KMS-11 (cell line): ENCODE data around the gene VSIR.

Source experiments
- H2AFZ ChIP-seq: fragments of 200-600 bp; sonication (generic); 2 replicates; pipeline ENCODE4 v1.6.1; 2016; ENCODE audit warnings: antibody characterized with exemption, mixed run types, low read depth
- H3K27ac ChIP-seq: fragments of 200-600 bp; sonication (generic); 2 replicates; pipeline ENCODE4 v1.6.1; 2016; ENCODE audit warnings: mild to moderate bottlenecking, mixed run types
- H3K27me3 ChIP-seq: fragments of 200-600 bp; sonication (generic); 2 replicates; pipeline ENCODE4 v1.6.1; 2017; ENCODE audit warnings: mild to moderate bottlenecking, low read depth, mixed run types, moderate library complexity; ENCODE audit not compliant: insufficient read depth
- H3K36me3 ChIP-seq: fragments of 200-600 bp; sonication (generic); 2 replicates; pipeline ENCODE4 v1.6.1; 2017; ENCODE audit warnings: mild to moderate bottlenecking, mixed run types; ENCODE audit not compliant: insufficient read depth
- H3K4me1 ChIP-seq: fragments of 200-600 bp; sonication (generic); 2 replicates; pipeline ENCODE4 v1.6.1; 2016; ENCODE audit warnings: mild to moderate bottlenecking, low read depth, mixed run types; ENCODE audit not compliant: poor library complexity, severe bottlenecking
- H3K4me2 ChIP-seq: fragments of 200-600 bp; sonication (generic); 2 replicates; pipeline ENCODE4 v1.7.0; 2016; ENCODE audit warnings: mild to moderate bottlenecking, mixed run types
- H3K4me3 ChIP-seq: fragments of 200-600 bp; sonication (generic); IDR thresholded peaks from 2 replicates; pipeline ENCODE4 v1.6.1; 2017; ENCODE audit warnings: low read depth, low read length, mixed read lengths; ENCODE audit not compliant: insufficient read depth
- H3K79me2 ChIP-seq: fragments of 200-600 bp; sonication (generic); 2 replicates; pipeline ENCODE4 v1.6.1; 2016; ENCODE audit warnings: low read depth, mixed run types; ENCODE audit not compliant: insufficient read depth
- H3K9ac ChIP-seq: fragments of 200-600 bp; sonication (generic); 2 replicates; pipeline ENCODE4 v1.6.1; 2016; ENCODE audit warnings: mild to moderate bottlenecking, mixed run types
- H4K20me1 ChIP-seq: fragments of 200-600 bp; sonication (generic); 2 replicates; pipeline ENCODE4 v1.6.1; 2016; ENCODE audit warnings: mild to moderate bottlenecking, mixed run types; ENCODE audit not compliant: insufficient read depth
- TF ChIP-seq, protein P1 (sequence below): fragments of 200-600 bp; sonication (generic); conservative IDR thresholded peaks from 2 replicates; pipeline ENCODE4 v1.6.1; 2017; ENCODE audit warnings: low read depth, mild to moderate bottlenecking, antibody characterized with exemption, low read length, moderate library complexity, mixed read lengths

VSIR gene

DNA sequence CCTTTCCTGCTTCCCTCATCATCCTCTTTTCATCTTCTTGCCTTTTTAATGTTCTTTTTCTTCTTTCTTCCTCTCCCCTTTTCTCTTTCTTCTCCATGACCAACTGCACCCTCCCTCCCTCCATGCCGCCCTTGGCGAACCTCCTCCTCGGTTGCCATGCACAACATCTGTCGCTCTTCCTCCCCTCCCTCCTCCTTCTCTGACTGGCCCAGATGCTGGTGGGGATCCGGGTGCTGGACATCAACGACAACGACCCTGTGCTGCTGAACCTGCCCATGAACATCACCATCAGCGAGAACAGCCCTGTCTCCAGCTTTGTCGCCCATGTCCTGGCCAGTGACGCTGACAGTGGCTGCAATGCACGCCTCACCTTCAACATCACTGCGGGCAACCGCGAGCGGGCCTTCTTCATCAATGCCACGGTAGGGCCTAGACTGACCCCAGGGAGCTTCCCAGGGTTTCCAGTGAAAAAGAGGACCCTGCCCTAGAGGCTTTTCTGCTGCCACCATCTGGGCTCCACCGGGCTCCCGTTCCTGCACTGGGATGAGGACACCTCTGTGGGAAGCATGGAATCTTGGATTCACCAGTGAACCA, 11.5 kb upstream of the VSIR start:
- Histone ChIP-seq H3K79me2 (no peaks in the 10 kb centered on the region), H3K36me3 (no peaks in the 10 kb centered on the region), H3K4me1 (no peaks in the 10 kb centered on the region), H3K27ac (no peak overlapping the region), H3K4me3 (no peak overlapping the region), H2AFZ (no peak overlapping the region), H3K4me2 (no peak overlapping the region), H4K20me1 (no peaks in the 10 kb centered on the region), H3K9ac (no peak overlapping the region), H3K27me3 (peaks cover 76% of the 10 kb centered on the region)
- TF ChIP-seq, protein P1, sequence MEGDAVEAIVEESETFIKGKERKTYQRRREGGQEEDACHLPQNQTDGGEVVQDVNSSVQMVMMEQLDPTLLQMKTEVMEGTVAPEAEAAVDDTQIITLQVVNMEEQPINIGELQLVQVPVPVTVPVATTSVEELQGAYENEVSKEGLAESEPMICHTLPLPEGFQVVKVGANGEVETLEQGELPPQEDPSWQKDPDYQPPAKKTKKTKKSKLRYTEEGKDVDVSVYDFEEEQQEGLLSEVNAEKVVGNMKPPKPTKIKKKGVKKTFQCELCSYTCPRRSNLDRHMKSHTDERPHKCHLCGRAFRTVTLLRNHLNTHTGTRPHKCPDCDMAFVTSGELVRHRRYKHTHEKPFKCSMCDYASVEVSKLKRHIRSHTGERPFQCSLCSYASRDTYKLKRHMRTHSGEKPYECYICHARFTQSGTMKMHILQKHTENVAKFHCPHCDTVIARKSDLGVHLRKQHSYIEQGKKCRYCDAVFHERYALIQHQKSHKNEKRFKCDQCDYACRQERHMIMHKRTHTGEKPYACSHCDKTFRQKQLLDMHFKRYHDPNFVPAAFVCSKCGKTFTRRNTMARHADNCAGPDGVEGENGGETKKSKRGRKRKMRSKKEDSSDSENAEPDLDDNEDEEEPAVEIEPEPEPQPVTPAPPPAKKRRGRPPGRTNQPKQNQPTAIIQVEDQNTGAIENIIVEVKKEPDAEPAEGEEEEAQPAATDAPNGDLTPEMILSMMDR = no peak

DNA sequence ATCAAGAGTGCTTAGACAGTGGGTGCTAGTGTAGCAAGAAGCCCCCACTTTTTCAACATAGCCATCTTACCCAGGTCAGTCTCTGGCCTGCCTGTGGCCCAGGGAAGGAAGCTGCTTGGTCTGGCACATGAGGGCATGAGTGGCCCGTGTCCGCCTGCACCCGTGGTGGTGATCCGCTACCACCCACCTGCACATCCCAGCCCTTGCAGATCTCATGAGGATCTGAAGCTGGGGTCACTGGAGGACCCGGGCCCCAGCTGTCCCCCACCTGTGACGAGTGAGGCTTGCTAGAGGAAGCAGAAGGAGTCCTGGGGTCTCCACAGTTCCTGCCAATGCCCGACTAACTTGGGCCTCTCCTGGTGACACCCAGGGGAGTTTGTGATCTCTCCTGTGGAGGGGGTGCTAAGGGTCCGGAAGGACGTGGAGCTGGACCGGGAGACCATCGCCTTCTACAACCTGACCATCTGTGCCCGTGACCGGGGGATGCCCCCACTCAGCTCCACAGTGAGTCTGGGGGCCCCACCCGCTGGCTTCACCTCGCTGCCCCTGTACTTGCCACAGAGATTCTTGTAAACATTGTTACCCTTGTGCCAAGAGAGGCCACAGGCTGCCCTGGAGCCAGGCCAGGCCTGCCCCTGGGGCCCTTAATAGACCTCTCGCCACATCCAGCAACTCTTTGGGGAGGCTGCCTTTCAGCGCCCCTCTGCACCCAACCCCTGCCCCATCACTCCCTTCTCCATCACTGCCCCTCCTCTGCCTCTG, 10.8 kb upstream of the VSIR start:
- H3K4me1 ChIP-seq = no peaks in the 10 kb centered on the region

DNA sequence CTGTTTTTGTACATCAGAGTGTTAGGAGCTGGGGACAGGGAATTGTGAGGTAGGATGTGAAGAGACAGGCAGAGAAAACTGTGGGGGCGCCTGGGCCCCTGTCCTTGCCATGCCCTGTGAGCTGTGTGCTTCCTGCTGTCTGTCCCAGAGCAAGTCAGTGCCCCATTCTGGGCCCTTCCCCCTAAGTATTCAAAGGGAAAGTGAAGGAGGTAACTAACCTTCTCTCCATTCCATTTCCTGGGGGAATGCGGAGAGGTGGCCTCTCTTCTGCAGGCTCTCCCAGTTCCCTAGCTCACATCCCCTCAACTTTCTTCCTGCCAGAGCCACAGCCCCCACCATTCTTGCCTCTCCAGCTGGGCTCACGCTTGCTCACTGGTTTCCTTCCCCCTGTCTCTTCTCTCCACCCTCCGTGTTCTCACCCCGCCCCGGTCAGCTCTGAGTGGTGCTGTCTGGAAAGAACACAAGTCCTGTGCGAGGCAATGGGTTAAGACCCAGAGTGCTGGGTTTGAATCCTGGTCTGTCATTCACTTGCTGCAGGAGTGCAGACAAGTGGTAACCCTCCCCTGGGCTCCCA, 9.7 kb upstream of the VSIR start:
- H4K20me1 ChIP-seq = no peaks in the 10 kb centered on the region
- no peak overlapping the region for H2AFZ ChIP-seq
- H3K36me3 ChIP-seq = no peaks in the 10 kb centered on the region
- TF ChIP-seq, protein P1 = no peak
- H3K27ac ChIP-seq = no peak overlapping the region
- no peak overlapping the region for H3K4me2 ChIP-seq
- H3K4me3 ChIP-seq = no peak overlapping the region
- H3K27me3 ChIP-seq = peaks cover 83% of the 10 kb centered on the region
- H3K9ac ChIP-seq = no peak overlapping the region
- H3K79me2 ChIP-seq = no peaks in the 10 kb centered on the region
- H3K4me1 ChIP-seq = no peaks in the 10 kb centered on the region

More for the DNA sequence above, 10.8 kb upstream of the VSIR start:
- H3K9ac ChIP-seq = no peak overlapping the region
- no peaks in the 10 kb centered on the region for H4K20me1 ChIP-seq
- H3K27me3 ChIP-seq = peaks cover 77% of the 10 kb centered on the region
- H3K27ac ChIP-seq = no peak overlapping the region
- no peak overlapping the region for H3K4me3 ChIP-seq
- H2AFZ ChIP-seq = no peak overlapping the region
- H3K36me3 ChIP-seq = no peaks in the 10 kb centered on the region
- TF ChIP-seq, protein P1 = no peak
- H3K79me2 ChIP-seq = no peaks in the 10 kb centered on the region
- no peak overlapping the region for H3K4me2 ChIP-seq

DNA sequence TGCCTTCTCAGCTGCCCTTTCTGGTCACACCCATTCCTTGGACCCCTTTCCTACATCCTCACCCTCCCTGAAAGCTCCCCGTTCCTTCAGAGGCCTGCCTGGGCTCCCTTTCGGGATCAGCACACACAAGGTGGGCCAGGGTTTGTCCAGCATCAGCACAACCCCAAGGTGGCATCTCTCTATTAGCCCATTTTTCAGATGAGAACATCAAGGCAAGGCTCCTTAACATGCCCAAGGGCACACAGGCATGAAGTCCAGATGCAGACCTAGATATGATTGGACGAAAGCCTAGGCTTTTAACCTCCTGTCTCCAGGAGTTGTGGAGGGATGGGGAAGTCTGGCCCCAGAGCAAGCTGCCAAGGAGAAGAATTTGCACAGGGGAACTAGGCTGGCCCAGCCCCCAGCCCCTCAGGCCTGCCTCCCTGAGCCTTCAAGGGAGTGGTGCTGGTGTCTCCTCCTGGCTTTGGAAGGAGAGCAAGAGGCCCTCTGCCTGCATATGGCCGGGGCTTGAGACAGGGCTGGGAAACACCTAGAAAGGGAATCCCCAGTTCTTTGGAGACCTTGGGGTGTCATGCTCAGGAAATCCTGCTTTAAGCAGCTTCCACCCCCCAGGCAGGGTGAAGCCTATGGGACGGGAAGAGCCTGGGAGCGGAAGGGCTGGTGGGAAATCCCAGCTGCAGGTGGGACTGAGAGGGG, 9.0 kb upstream of the VSIR start:
- Histone ChIP-seq H3K79me2 (no peaks in the 10 kb centered on the region), H3K4me3 (no peak overlapping the region), H4K20me1 (no peaks in the 10 kb centered on the region), H3K9ac (no peak overlapping the region), H2AFZ (no peak overlapping the region), H3K4me2 (no peak overlapping the region), H3K27me3 (peaks cover 78% of the 10 kb centered on the region), H3K27ac (no peak overlapping the region), H3K36me3 (no peaks in the 10 kb centered on the region), H3K4me1 (no peaks in the 10 kb centered on the region)
- TF ChIP-seq, protein P1 = no peak
